Cardiac muscle cell (in vitro differentiated cells and primary cell): ENCODE data around the gene ABCA4. TPM values are rescaled to one million over a fixed set of nuclear protein-coding genes. Genes with fewer than 3 reads are reported as not detected.

Source experiments
- DNase-seq, 2 donors: peaks; one replicate each; pipeline versions ENCODE4 v3.0.0 to v3.0.0-alpha.2; 2010 to 2017; ENCODE audit warnings: low read depth in 1 of 2, low spot score in 1 of 2
- H3K27ac ChIP-seq: fragments of 200-600 bp; sonication (generic); 2 replicates; pipeline ENCODE4 v1.5.1; 2016
- H3K27me3 ChIP-seq: fragments of 200-600 bp; sonication (generic); 2 replicates; pipeline ENCODE4 v1.6.0; 2016; ENCODE audit warnings: control low read depth
- H3K36me3 ChIP-seq: fragments of 200-600 bp; sonication (generic); 2 replicates; pipeline ENCODE4 v1.5.1; 2016; ENCODE audit warnings: control low read depth
- H3K4me1 ChIP-seq: fragments of 200-600 bp; sonication (generic); 2 replicates; pipeline ENCODE4 v1.8.1; 2017; ENCODE audit warnings: low read depth, mild to moderate bottlenecking, mixed run types
- H3K4me3 ChIP-seq: fragments of 200-600 bp; sonication (generic); 2 replicates; pipeline ENCODE4 v1.5.1; 2016; ENCODE audit warnings: mild to moderate bottlenecking
- H3K9me3 ChIP-seq: fragments of 200-600 bp; sonication (generic); 2 replicates; pipeline ENCODE4 v1.5.1; 2017; ENCODE audit warnings: low read depth, mild to moderate bottlenecking, control low read depth
- polyA plus RNA-seq: library from polyadenylated mRNA; unstranded; fragments of >200 nt; fragmentation: Nextera tagmentation; extraction: Ambion mirVana; gene quantifications from 2 replicates; pipeline ENCODE4 v1.2.1, GENCODE V29; 2016
- total RNA-seq: library from RNA; depleted of rRNA; stranded (reverse); fragments of >200 nt; gene quantifications from 2 replicates; pipeline ENCODE4 v1.2.3, GENCODE V29; 2016
- TF ChIP-seq, protein P1 (sequence below): IDR thresholded peaks from 2 replicates; pipeline ENCODE4 v1.5.1; 2012; ENCODE audit warnings: low read depth, mild to moderate bottlenecking, low read length

Gene ABCA4
- total and polyA plus RNA-seq, 2 experiments from 2014 or later, result 0.15 TPM; not detected in 1

DNA sequence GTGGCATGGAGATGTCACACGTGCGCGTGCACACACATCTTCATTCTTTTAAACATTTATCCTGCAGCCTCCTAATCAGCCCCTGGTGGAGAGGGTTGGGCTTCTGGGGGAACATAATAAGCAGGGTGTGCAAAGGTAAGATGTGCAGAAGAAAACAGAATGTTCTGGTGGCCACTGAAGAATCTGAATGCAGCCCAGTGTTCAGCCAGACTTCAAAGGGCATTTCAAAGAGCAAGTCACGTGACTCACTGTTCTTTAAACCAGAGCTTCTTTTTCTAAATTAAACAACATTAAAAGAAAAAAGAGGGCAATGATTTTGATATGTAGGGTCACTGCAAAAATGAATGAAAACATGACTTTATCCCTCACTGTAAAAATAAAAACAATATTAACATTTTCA is 89.8 kb downstream of the ABCA4 start:
- Histone ChIP-seq H3K4me1 (peaks cover 6% of the 10 kb centered on the region), H3K9me3 (no peaks in the 10 kb centered on the region), H3K27me3 (no peaks in the 10 kb centered on the region), H3K36me3 (no peaks in the 10 kb centered on the region), H3K27ac (no peak overlapping the region), H3K4me3 (no peak overlapping the region)
- TF ChIP-seq, protein P1, sequence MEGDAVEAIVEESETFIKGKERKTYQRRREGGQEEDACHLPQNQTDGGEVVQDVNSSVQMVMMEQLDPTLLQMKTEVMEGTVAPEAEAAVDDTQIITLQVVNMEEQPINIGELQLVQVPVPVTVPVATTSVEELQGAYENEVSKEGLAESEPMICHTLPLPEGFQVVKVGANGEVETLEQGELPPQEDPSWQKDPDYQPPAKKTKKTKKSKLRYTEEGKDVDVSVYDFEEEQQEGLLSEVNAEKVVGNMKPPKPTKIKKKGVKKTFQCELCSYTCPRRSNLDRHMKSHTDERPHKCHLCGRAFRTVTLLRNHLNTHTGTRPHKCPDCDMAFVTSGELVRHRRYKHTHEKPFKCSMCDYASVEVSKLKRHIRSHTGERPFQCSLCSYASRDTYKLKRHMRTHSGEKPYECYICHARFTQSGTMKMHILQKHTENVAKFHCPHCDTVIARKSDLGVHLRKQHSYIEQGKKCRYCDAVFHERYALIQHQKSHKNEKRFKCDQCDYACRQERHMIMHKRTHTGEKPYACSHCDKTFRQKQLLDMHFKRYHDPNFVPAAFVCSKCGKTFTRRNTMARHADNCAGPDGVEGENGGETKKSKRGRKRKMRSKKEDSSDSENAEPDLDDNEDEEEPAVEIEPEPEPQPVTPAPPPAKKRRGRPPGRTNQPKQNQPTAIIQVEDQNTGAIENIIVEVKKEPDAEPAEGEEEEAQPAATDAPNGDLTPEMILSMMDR, result no peak
- no peak for DNase-seq

DNA sequence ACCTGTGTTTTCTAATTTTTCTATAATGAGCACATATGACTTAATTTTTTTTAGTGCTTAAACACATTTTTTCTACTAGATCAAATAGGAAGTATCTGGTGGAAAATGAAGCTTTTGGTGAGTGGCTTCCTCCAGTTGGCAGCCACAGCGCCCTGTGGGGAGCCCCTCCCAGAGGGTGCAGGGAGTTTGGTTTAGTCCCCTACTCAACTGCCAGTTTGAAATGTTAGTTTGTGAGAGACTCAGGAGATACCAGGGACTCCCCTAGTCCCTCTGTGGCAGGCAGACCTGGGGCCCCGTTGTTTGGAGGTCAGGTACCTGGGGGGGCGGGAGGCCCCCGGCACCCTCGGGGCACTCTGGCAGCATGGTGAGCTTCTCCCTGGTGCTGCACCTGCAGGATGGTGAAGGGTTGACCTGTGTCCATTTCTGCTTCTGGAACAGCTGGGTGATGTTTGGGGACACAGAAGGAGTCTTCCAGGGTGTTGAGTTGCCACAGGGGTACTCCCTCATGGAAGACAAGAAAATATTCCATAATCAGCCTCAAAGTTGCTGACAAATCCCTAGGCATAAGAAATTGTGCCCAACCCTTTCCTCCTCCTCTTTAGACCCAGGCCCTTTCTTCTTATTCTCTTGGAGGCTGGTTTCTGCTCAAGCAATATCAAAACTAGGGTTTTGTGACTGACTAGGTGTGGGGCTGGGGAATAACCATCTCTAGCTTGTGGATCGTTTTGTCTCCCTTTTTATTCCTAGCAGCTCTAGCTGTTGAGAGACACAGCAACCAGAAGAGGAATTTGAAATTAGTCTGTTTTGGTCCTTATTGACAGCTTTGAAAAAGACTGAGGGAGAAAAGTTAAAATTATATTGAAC is 91.6 kb downstream of the ABCA4 start:
- TF ChIP-seq, protein P1, result no peak
- no peak for DNase-seq
- H3K27ac ChIP-seq, result no peak overlapping the region
- H3K27me3 ChIP-seq, result no peaks in the 10 kb centered on the region
- peaks cover 6% of the 10 kb centered on the region for H3K4me1 ChIP-seq
- H3K4me3 ChIP-seq, result no peak overlapping the region
- no peaks in the 10 kb centered on the region for H3K9me3 ChIP-seq
- no peaks in the 10 kb centered on the region for H3K36me3 ChIP-seq

DNA sequence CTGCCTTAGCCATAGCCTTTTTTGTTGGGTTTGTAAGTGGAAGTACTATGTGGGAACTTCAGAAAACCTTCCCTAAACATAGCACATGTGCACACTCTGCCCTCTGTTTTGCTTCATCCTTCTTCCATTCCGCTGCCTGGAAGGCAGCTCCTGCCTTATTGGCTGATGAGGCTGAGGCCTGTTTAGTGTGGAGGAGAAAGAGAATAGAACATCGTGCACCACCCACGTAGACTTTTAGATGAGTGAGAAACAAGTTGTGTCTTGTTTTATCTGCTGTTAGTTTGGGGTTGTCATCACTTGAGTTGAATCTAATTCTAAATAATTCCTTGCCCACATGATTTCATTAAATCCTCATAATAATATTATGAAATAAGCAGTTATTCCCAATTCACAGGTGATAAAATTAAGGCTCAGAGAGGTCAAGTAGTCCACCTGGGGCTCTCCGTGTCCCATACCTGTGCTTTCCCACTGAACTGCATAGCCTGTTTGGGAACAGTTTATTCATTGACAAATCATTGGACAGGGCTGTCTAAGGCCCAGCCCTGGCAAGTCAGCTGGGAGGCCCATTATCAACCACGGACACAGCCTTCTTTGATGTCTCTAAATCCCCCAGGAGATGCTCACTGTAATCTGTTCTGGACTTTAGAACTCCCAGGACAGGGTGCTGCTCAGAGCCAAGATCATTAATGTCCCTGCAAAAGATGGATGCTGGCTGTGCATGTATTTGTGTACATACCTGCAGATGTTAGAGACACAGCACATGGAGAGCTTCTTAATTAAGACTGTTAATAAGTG is 93.0 kb downstream of the ABCA4 start:
- no peak for DNase-seq
- H3K27ac ChIP-seq, result no peak overlapping the region
- H3K27me3 ChIP-seq, result no peaks in the 10 kb centered on the region
- H3K4me3 ChIP-seq, result no peak overlapping the region
- H3K9me3 ChIP-seq, result no peaks in the 10 kb centered on the region
- no peaks in the 10 kb centered on the region for H3K36me3 ChIP-seq
- H3K4me1 ChIP-seq, result peaks cover 6% of the 10 kb centered on the region
- TF ChIP-seq, protein P1, result no peak

DNA sequence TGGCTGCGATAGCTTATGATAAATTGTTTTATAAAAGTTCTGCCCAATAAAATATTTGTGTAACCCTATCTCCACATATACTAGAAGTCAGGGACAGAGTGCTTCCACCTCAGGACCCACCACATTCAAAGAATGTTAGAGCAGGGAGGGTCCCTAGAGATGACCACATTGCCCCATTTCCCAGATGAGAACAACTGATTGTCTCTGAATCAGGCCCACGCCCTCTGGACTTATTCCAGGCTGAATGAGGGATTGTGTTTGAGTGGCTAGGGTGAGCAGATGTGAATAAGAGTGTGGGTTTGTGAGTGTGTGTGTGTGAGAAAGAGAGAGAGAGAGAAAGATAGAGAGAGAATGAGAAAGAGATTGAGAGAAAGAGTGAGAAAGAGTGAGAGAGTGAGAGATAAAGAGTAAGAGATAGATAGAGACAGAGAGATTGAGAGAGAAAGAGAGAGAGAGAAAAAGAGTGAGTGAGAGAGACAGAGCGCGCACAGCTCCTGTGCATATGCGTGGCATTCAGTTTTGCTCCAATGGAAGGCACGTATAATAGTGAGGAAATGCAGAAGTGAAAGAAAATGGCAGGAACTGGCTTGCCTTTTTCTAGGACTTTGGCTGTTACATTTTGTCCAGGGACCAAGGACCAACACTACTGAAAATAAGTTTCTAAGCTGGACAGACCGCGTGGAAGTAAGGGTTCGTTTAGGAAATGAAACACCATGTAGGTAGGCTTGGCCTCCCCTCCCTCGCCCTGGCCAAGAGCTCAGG is 94.1 kb downstream of the ABCA4 start:
- Histone ChIP-seq H3K9me3 (no peaks in the 10 kb centered on the region), H3K27me3 (no peaks in the 10 kb centered on the region), H3K27ac (no peak overlapping the region), H3K4me3 (no peak overlapping the region), H3K4me1 (peaks cover 6% of the 10 kb centered on the region), H3K36me3 (no peaks in the 10 kb centered on the region)
- TF ChIP-seq, protein P1, result no peak
- no peak for DNase-seq
